IMR-90 (cell line): ENCODE data around the gene WHRN. TPM values are rescaled to one million over a fixed set of nuclear protein-coding genes. Genes with fewer than 3 reads are reported as not detected.
A peak's percentile ranks its signal among the peaks of the same experiment; 100 is the strongest.

ENCODE experiments used
- ATAC-seq: fragments of 200-7000 bp; cut with Tn5 transposase; 2 replicates; pipeline ENCODE4 v1.9.1; 2020; ENCODE audit warnings: low read depth, mild to moderate bottlenecking, moderate library complexity
- BruUV-seq: library from RNA; stranded (reverse); fragments of 400-500 nt; replicated peaks from 2 replicates; lab custom pipeline; 2021; lab: Mats Ljungman, UMichigan
- CTCF ChIA-PET: fragments of 300-600 bp; formaldehyde crosslinking; extraction: SDS; loops from one replicate; lab custom pipeline; 2021; ENCODE audit warnings: antibody characterized with exemption; lab: Yijun Ruan, JAX
- POLR2A ChIA-PET: fragments of 300-600 bp; sonication (Branson Sonifier 250); formaldehyde crosslinking; loops from one replicate; lab custom pipeline; 2022; ENCODE audit warnings: antibody characterized with exemption; ENCODE audit not compliant: unreplicated experiment; lab: Charles Lee
- DNase-seq: peaks from one replicate; pipeline ENCODE4 v3.0.0; 2013
- H2AFZ ChIP-seq: replicated peaks from 2 replicates; pipeline ENCODE3; 2013; ENCODE audit warnings: low read length, mild to moderate bottlenecking; ENCODE audit not compliant: poor library complexity
- H2AK5ac ChIP-seq: 2 replicates; pipeline ENCODE4 v1.6.1; 2013; ENCODE audit warnings: low read depth, low read length, inconsistent platforms
- H2AK9ac ChIP-seq: replicated peaks from 2 replicates; pipeline ENCODE3; 2013; ENCODE audit warnings: mild to moderate bottlenecking, low read depth, low read length, moderate library complexity; ENCODE audit not compliant: poor library complexity
- H2BK120ac ChIP-seq: 2 replicates; pipeline ENCODE4 v1.6.1; 2013; ENCODE audit warnings: low read depth, low read length, inconsistent platforms
- H2BK15ac ChIP-seq: 3 replicates; pipeline ENCODE4 v1.6.1; 2013; ENCODE audit warnings: low read depth, low read length, inconsistent platforms
- H2BK20ac ChIP-seq: 2 replicates; pipeline ENCODE4 v1.6.1; 2013; ENCODE audit warnings: low read depth, mild to moderate bottlenecking, inconsistent platforms, low read length, moderate library complexity
- H2BK5ac ChIP-seq: 2 replicates; pipeline ENCODE4 v1.6.1; 2013; ENCODE audit warnings: mild to moderate bottlenecking, low read depth, low read length, inconsistent platforms; ENCODE audit not compliant: poor library complexity, severe bottlenecking
- H3K14ac ChIP-seq: replicated peaks from 2 replicates; pipeline ENCODE4 v1.6.1; 2013; ENCODE audit warnings: low read depth, low read length, inconsistent platforms
- H3K18ac ChIP-seq: 2 replicates; pipeline ENCODE4 v1.6.1; 2013; ENCODE audit warnings: low read depth, low read length, control low read depth
- H3K23ac ChIP-seq: 2 replicates; pipeline ENCODE4 v1.6.1; 2013; ENCODE audit warnings: low read depth, low read length, inconsistent platforms
- H3K27ac ChIP-seq: 2 replicates; pipeline ENCODE4 v1.5.1; 2013; ENCODE audit warnings: mild to moderate bottlenecking, control low read depth, low read length; ENCODE audit not compliant: insufficient read depth
- H3K27me3 ChIP-seq: 2 replicates; pipeline ENCODE4 v1.6.1; 2013; ENCODE audit warnings: low read length; ENCODE audit not compliant: control insufficient read depth, insufficient read depth
- H3K36me3 ChIP-seq: 2 replicates; pipeline ENCODE4 v1.6.1; 2013; ENCODE audit warnings: low read length, mixed read lengths; ENCODE audit not compliant: control insufficient read depth, insufficient read depth
- H3K4ac ChIP-seq: 2 replicates; pipeline ENCODE4 v1.6.1; 2013; ENCODE audit warnings: low read depth, low read length, inconsistent platforms
- H3K4me1 ChIP-seq: 2 replicates; pipeline ENCODE4 v1.6.1; 2013; ENCODE audit warnings: low read length, mixed read lengths; ENCODE audit not compliant: control insufficient read depth, insufficient read depth
- H3K4me2 ChIP-seq: 2 replicates; pipeline ENCODE4 v1.6.1; 2013; ENCODE audit warnings: low read depth, mild to moderate bottlenecking, control low read depth, low read length, moderate library complexity
- H3K4me3 ChIP-seq: 2 replicates; pipeline ENCODE4 v1.5.1; 2013; ENCODE audit warnings: low read depth, mild to moderate bottlenecking, control low read depth, low read length, moderate library complexity; ENCODE audit not compliant: insufficient read depth
- H3K56ac ChIP-seq: 2 replicates; pipeline ENCODE4 v1.6.1; 2013; ENCODE audit warnings: low read length, inconsistent platforms; ENCODE audit not compliant: insufficient read depth; ENCODE audit errors: extremely low read depth
- H3K79me1 ChIP-seq, 2 experiments: 2 replicates each; pipeline ENCODE4 v1.6.1; 2013; ENCODE audit warnings: low read length in 2 of 2, inconsistent platforms in 1 of 2, low read depth in 1 of 2
- H3K9ac ChIP-seq: 2 replicates; pipeline ENCODE4 v1.6.1; 2013; ENCODE audit warnings: low read depth, low read length, control low read depth
- H3K9me1 ChIP-seq: 2 replicates; pipeline ENCODE4 v1.6.1; 2013; ENCODE audit warnings: low read length, inconsistent platforms; ENCODE audit not compliant: insufficient read depth
- H3K9me3 ChIP-seq: 2 replicates; pipeline ENCODE4 v1.6.1; 2013; ENCODE audit warnings: low read length; ENCODE audit not compliant: control insufficient read depth, insufficient read depth
- H4K20me1 ChIP-seq: 2 replicates; pipeline ENCODE4 v1.6.1; 2013; ENCODE audit warnings: low read length, inconsistent platforms; ENCODE audit not compliant: insufficient read depth
- H4K5ac ChIP-seq: 2 replicates; pipeline ENCODE4 v1.6.1; 2013; ENCODE audit warnings: mild to moderate bottlenecking, low read depth, low read length, control low read depth
- H4K8ac ChIP-seq, 2 experiments: 2 replicates each; pipeline ENCODE4 v1.6.1; 2013; ENCODE audit warnings: low read depth in 2 of 2, low read length in 2 of 2, control low read depth in 1 of 2, inconsistent platforms in 1 of 2
- H4K91ac ChIP-seq: 2 replicates; pipeline ENCODE4 v1.6.1; 2013; ENCODE audit warnings: low read depth, low read length, inconsistent platforms; ENCODE audit not compliant: insufficient read depth
- BHLHE40 ChIP-seq: fragments of 150-350 bp; IDR thresholded peaks from 2 replicates; pipeline ENCODE4 v1.6.1; 2016; ENCODE audit warnings: mild to moderate bottlenecking, low read depth, low read length
- CEBPB ChIP-seq: IDR thresholded peaks from 2 replicates; pipeline ENCODE4 v1.6.1; 2012; ENCODE audit warnings: low read depth, low read length, improper control_type of control experiment
- CHD1 ChIP-seq: IDR thresholded peaks from 2 replicates; pipeline ENCODE4 v1.6.1; 2012; ENCODE audit warnings: low read depth, low read length, improper control_type of control experiment
- CTCF ChIP-seq: conservative IDR thresholded peaks from 2 replicates; pipeline ENCODE4 v1.5.1; 2012; ENCODE audit warnings: mild to moderate bottlenecking, low read depth, low read length, improper control_type of control experiment
- ELK1 ChIP-seq: fragments of 150-350 bp; IDR thresholded peaks from 2 replicates; pipeline ENCODE4 v1.6.1; 2016; ENCODE audit warnings: low read depth, mild to moderate bottlenecking, low read length, moderate library complexity, borderline replicate concordance
- FOS ChIP-seq: fragments of 150-350 bp; IDR thresholded peaks from 2 replicates; pipeline ENCODE4 v1.6.1; 2016; ENCODE audit warnings: low read depth, low read length
- MAFK ChIP-seq: IDR thresholded peaks from 2 replicates; pipeline ENCODE4 v1.6.1; 2012; ENCODE audit warnings: low read depth, low read length, improper control_type of control experiment
- MAZ ChIP-seq: IDR thresholded peaks from 2 replicates; pipeline ENCODE4 v1.6.1; 2012; ENCODE audit warnings: low read depth, mild to moderate bottlenecking, low read length, improper control_type of control experiment, moderate library complexity, borderline replicate concordance
- MXI1 ChIP-seq: IDR thresholded peaks from 2 replicates; pipeline ENCODE4 v1.6.1; 2012; ENCODE audit warnings: low read depth, mild to moderate bottlenecking, low read length, moderate library complexity, borderline replicate concordance
- NFE2L2 ChIP-seq: fragments of 150-350 bp; IDR thresholded peaks from 2 replicates; pipeline ENCODE4 v1.6.1; 2016; ENCODE audit warnings: low read depth, mild to moderate bottlenecking, low read length
- POLR2A ChIP-seq: IDR thresholded peaks from 2 replicates; pipeline ENCODE4 v1.6.1; 2012; ENCODE audit warnings: mild to moderate bottlenecking, low read depth, low read length
- RAD21 ChIP-seq: IDR thresholded peaks from 2 replicates; pipeline ENCODE4 v1.6.1; 2012; ENCODE audit warnings: low read length, improper control_type of control experiment
- RCOR1 ChIP-seq: IDR thresholded peaks from 2 replicates; pipeline ENCODE4 v1.6.1; 2012; ENCODE audit warnings: mild to moderate bottlenecking, low read length, improper control_type of control experiment; ENCODE audit not compliant: insufficient replicate concordance
- RFX5 ChIP-seq: IDR thresholded peaks from 2 replicates; pipeline ENCODE4 v1.8.0; 2012; ENCODE audit warnings: low read depth, mild to moderate bottlenecking, low read length, moderate library complexity
- SMC3 ChIP-seq: fragments of 150-350 bp; IDR thresholded peaks from 2 replicates; pipeline ENCODE4 v1.6.1; 2016; ENCODE audit warnings: low read depth, mild to moderate bottlenecking, antibody characterized with exemption, low read length, moderate library complexity
- USF2 ChIP-seq: fragments of 150-350 bp; IDR thresholded peaks from 2 replicates; pipeline ENCODE4 v1.6.1; 2017; ENCODE audit warnings: mild to moderate bottlenecking, antibody characterized with exemption, low read length, low read depth
- WGBS, 2 experiments: methylation state at CpG; one replicate each; pipeline versions ENCODE4 v1.1.5 to v1.1.7; 2013; ENCODE audit warnings: missing lambda C conversion rate in 2 of 2; ENCODE audit not compliant: insufficient read length in 1 of 2; ENCODE audit errors: extremely low coverage in 2 of 2; 5-methylcytosine and 5-hydroxymethylcytosine counted together
- dilution Hi-C: fragments of 300-500 bp; cut with HindIII; formaldehyde crosslinking; loops from one replicate; pipeline ENCODE4 v1.14.3; 2018; ENCODE audit warnings: low sequenced_read_pairs; ENCODE audit not compliant: unreplicated experiment
- in situ Hi-C: fragments of 300-500 bp; cut with MboI; formaldehyde crosslinking; loops from 3 replicates; pipeline ENCODE4 v1.14.3; 2019; ENCODE audit warnings: low sequenced_read_pairs, inconsistent platforms, mixed read lengths
- intact Hi-C: fragments of 100-400 bp; cut with micrococcal nuclease; formaldehyde crosslinking; loops from 2 replicates; pipeline ENCODE4 v1.10.0; 2022
- polyA plus RNA-seq, 3 experiments: library from polyadenylated mRNA; depleted of rRNA; stranded (reverse); fragments of >200 nt; gene quantifications; 2 replicates each; pipeline ENCODE4 v1.2.3, GENCODE V29; 2012; ENCODE audit warnings: low replicate concordance in 1 of 3
- total RNA-seq: library from RNA; depleted of rRNA; stranded (reverse); fragments of >200 nt; gene quantifications from 2 replicates; pipeline ENCODE4 v1.2.3, GENCODE V29; 2012

Gene WHRN
- total and polyA plus RNA-seq, 2 of the 4 experiments (the other 2 are of a cell fraction) = 0.18 to 2.6 TPM

- no peak overlapping the region for H4K8ac ChIP-seq
- H2BK20ac ChIP-seq = no peak overlapping the region
- ChIA-PET CTCF (no interaction called here), POLR2A (no interaction called here)
- DNase-seq = no peak
- no peaks in the 10 kb centered on the region for H3K79me1 ChIP-seq
- BruUV-seq = no TSS peak
- H3K36me3 ChIP-seq = no peaks in the 10 kb centered on the region
- TF ChIP-seq MAZ (no peak), RCOR1 (no peak), POLR2A (no peak), MAFK (no peak), MXI1 (no peak), CHD1 (no peak), CTCF (no peak), USF2 (no peak), FOS (no peak), RFX5 (no peak), BHLHE40 (no peak), NFE2L2 (no peak), ELK1 (no peak), CEBPB (no peak), RAD21 (no peak), SMC3 (no peak)
- H3K4me1 ChIP-seq = peaks cover 3% of the 10 kb centered on the region; the same call in 1 of the 2 replicates
- peaks cover 3% of the 10 kb centered on the region; the same call in 1 of the 2 replicates for H3K9me1 ChIP-seq
- no peak overlapping the region for H4K91ac ChIP-seq
- dilution Hi-C loops (no loop called here), intact Hi-C loops (no loop called here), in situ Hi-C loops (no loop called here)
- H2AK5ac ChIP-seq = no peak overlapping the region
- no peaks in the 10 kb centered on the region for H4K20me1 ChIP-seq
- H2BK15ac ChIP-seq = no peak overlapping the region; the same call in 2 of the 3 replicates
- no peak overlapping the region for H3K18ac ChIP-seq
- H2AK9ac ChIP-seq = no peak overlapping the region
- no peak overlapping the region for H3K56ac ChIP-seq
- WGBS, 2 experiments = 17% methylated on average over 1 of the region's 2 CpGs; no CpG with 5 or more reads in 1 of the 2 experiments
- no peak overlapping the region for H3K4me2 ChIP-seq
- peak overlapping the region; percentile 38 for H2AFZ ChIP-seq
- no peak overlapping the region for H3K14ac ChIP-seq
- H3K4me3 ChIP-seq = no peak overlapping the region
- no peaks in the 10 kb centered on the region for H3K9me3 ChIP-seq
- H2BK5ac ChIP-seq = no peak overlapping the region
- H3K27me3 ChIP-seq = peaks cover 24% of the 10 kb centered on the region
- no peak overlapping the region for H2BK120ac ChIP-seq
- no peak overlapping the region for H3K9ac ChIP-seq
- no peak overlapping the region for H3K4ac ChIP-seq
- no peak overlapping the region for H4K5ac ChIP-seq
- ATAC-seq = no peak
- H3K27ac ChIP-seq = no peak overlapping the region
- H3K23ac ChIP-seq = no peak overlapping the region
Measured at GRCh38 chr9:114522286-114522685, 17.0 kb upstream of the WHRN start.
